ENCODE results near the gene SYNJ2. TPM values are rescaled to one million over a fixed set of nuclear protein-coding genes. Genes with fewer than 3 reads are reported as not detected.

Gene SYNJ2
- total and polyA plus RNA-seq, 2 experiments from 2014 or later = 2.8 to 5.6 TPM

- ATAC-seq = no peak
These were observed 3.5 kb upstream of the SYNJ2 start for GRCh38 chr6:157978021-157978783.

More at GRCh38 chr6:157978021-157978783, 3.5 kb upstream of the SYNJ2 start:
- Histone ChIP-seq H3K9me2 (ENCODE audit: insufficient read depth) (no peaks in the 10 kb centered on the region), H3K27me3 (ENCODE audit: insufficient read depth) (peaks cover 18% of the 10 kb centered on the region), H3K4me2 (no peak overlapping the region), H3K36me3 (ENCODE audit: insufficient read depth) (no peaks in the 10 kb centered on the region), H3K4me1 (ENCODE audit: insufficient read depth) (peaks cover 9% of the 10 kb centered on the region), H3K79me2 (replicated peaks; ENCODE audit: insufficient read depth) (peaks cover 3% of the 10 kb centered on the region), H3F3A (replicated peaks; ENCODE audit: low read depth) (peaks cover 5% of the 10 kb centered on the region; the same call in 1 of the 2 replicates), H4K20me1 (replicated peaks; ENCODE audit: insufficient read depth) (no peaks in the 10 kb centered on the region), H3K27ac (ENCODE audit: low read depth) (no peak overlapping the region), H3K4me3 (no peak overlapping the region), H2AFZ (peak overlapping the region; percentile 23; the same call in 1 of the 2 replicates)
- Mint-ChIP-seq H3K9me3 (no peaks in the 10 kb centered on the region; the same call in 2 of the 3 replicates), H3K4me3 (no peak overlapping the region), H3K27ac (no peak overlapping the region), H3K36me3 (ENCODE audit: low read depth) (no peaks in the 10 kb centered on the region; the same call in 2 of the 3 replicates), H3K4me1 (peaks cover 22% of the 10 kb centered on the region), H3K27me3 (ENCODE audit: insufficient read depth, low read depth, poor library complexity) (peaks cover 37% of the 10 kb centered on the region)
- no peak for DNase-seq (ENCODE audit: low spot score)
- TF ChIP-seq REST (IDR thresholded peaks at IDR 0.05; ENCODE audit: unreplicated experiment) (no peak), CTCF (conservative IDR thresholded peaks at IDR 0.05; ENCODE audit: low read depth in 2 of 2) (no peak), ZNF331 (CRISPR knock-in tag; IDR thresholded peaks at IDR 0.05; ENCODE audit: low read depth) (no peak), STAT1 (IDR thresholded peaks at IDR 0.05; ENCODE audit: unreplicated experiment) (no peak), EZH2 (IDR thresholded peaks at IDR 0.05; ENCODE audit: low read depth, unreplicated experiment) (no peak), JUNB (IDR thresholded peaks at IDR 0.05; ENCODE audit: unreplicated experiment) (no peak), ETS1 (IDR thresholded peaks at IDR 0.05) (no peak), NANOG (IDR thresholded peaks at IDR 0.05; ENCODE audit: borderline replicate concordance) (no peak), POLR2AphosphoS5 (IDR thresholded peaks at IDR 0.05; ENCODE audit: low read depth) (no peak), ZNF114 (CRISPR knock-in tag; IDR thresholded peaks at IDR 0.05) (no peak), EZH2phosphoT487 (IDR thresholded peaks at IDR 0.05; ENCODE audit: unreplicated experiment) (no peak), ZNF462 (CRISPR knock-in tag; IDR thresholded peaks at IDR 0.05) (no peak)

Measured in GM23338 (cell line).